NOMO-1 treated with dmso at 0.1 percent for 144 hours (cell line): ENCODE measurements around the gene FUT2.

Experiments
- DNase-seq: peaks from one replicate; lab custom pipeline; 2025; ENCODE audit not compliant: unreplicated experiment; lab: John Stamatoyannopoulos, UW

Gene FUT2

GRCh38 chr19:48749571-48750198 is 53.9 kb downstream of the FUT2 start:
- DNase-seq: no peak

- DNase-seq: no peak
Measured at GRCh38 chr19:48750351-48750750, 54.6 kb downstream of the FUT2 start.

DNA sequence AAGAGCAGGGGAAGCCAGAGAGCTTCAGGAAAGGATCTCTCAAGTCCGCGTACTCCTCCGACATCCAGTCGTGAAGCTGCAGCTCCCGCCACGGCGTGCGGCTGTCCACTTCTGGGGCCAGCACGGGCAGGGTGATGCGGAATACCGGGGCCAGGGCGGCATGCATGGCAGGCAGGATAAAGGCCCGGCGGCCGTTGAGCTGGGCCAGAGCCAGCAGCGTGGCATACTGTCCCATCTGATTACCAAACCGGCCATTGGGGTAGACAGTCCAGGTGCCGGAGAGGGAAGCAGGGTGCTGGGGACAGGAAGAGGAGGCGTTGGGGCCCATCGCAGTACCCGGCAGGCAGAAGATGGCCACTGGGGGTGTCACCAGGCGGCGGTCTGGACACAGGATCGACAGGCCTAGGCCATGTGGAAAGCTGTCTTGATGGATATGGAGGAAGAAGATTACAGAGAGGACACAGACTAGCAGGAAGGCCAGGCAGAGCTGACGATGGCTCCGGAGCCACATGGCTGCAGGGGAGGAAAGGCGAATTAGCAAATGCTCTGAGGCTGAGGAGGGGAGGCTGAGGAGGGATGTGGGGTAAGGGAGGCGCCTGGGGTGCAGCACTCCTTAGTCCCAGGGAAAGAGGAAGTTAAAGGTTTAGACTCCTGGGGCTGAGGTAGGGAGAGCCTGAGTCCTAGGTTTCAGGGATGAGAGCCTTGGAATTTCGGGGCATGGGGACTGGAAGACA is 55.2 kb downstream of the FUT2 start:
- no peak for DNase-seq

DNA sequence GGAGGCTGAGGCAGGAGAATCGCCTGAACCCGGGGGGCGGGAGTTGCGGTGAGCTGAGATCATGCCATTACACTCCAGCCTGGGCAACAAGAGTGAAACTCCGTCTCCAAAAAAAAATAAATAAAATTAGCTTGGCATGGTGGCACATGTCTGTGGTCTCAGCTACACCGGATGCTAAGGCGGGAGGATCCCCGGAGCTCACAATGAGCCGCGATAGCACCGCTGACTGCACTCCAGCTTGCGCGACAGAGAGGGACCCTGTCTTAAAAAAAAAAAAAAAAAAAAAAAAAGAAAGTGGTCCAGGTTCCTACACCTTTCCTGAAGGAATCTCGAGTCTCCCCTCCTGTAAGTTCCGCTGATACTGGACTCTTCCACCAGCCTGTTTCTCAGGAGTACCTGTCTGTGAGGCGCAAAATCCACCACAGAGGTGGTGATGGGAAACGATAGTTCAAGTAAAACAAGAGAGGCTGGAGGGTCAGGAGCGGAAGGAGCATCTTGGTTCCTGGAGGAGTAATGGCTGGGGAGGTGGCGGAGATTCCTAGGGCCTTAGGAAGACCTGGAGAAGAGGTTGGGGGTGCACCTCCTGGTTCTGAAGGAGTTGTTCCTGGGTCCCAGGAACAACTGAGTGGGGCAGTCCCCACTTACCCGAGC is 56.2 kb downstream of the FUT2 start:
- DNase-seq: no peak

- DNase-seq: no peak
Measured at GRCh38 chr19:48752496-48753365, 57.0 kb downstream of the FUT2 start, which contains the start of gene FUT1. FUT1 (minus strand) TSS chr19:48752641; CDS start chr19:48751281, 1,360 bp downstream.

GRCh38 chr19:48755084-48755641 is 59.4 kb downstream of the FUT2 start, which contains the start of gene FGF21:
FGF21 (plus strand) TSS chr19:48755524; CDS start chr19:48756237, 713 bp downstream.
- no peak for DNase-seq
